HS-27A (cell line): ENCODE results near the gene BABAM2.
"Not testable (repeated sequence)": the region's sequence is repeated elsewhere in the genome, so short reads cannot be mapped to it uniquely, and the experiment has no call there.

Source experiments
- DNase-seq: peaks from one replicate; pipeline ENCODE4 v3.0.0-alpha.2; 2012; ENCODE audit warnings: low read depth, missing footprints

BABAM2 gene

GRCh38 chr2:27881815-27882583 is 8.5 kb upstream of the BABAM2 start:
- not testable (repeated sequence) for DNase-seq

GRCh38 chr2:27882584-27882922 is 8.0 kb upstream of the BABAM2 start:
- not testable (repeated sequence) for DNase-seq

- no peak for DNase-seq
Measured at GRCh38 chr2:27884601-27885000, 5.9 kb upstream of the BABAM2 start.

GRCh38 chr2:27885234-27885633 is 5.3 kb upstream of the BABAM2 start:
- no peak for DNase-seq

- no peak for DNase-seq
Measured at GRCh38 chr2:27885661-27886060, 4.9 kb upstream of the BABAM2 start.

GRCh38 chr2:27886322-27886721 is 4.2 kb upstream of the BABAM2 start:
- no peak for DNase-seq

- DNase-seq, result no peak
Measured at GRCh38 chr2:27887111-27887510, 3.4 kb upstream of the BABAM2 start.

- no peak for DNase-seq
Measured at GRCh38 chr2:27887830-27888229, 2.7 kb upstream of the BABAM2 start.

- DNase-seq, result no peak
Measured at GRCh38 chr2:27888790-27889189, 1.7 kb upstream of the BABAM2 start.

GRCh38 chr2:27889774-27890145 is 769 bp upstream of the BABAM2 start:
- no peak for DNase-seq

GRCh38 chr2:27890924-27891672 is 569 bp downstream of the BABAM2 start:
- DNase-seq, result no peak

GRCh38 chr2:27891673-27892105 is 1.2 kb downstream of the BABAM2 start:
- no peak for DNase-seq

GRCh38 chr2:27893006-27893405 is 2.5 kb downstream of the BABAM2 start:
- no peak for DNase-seq

- no peak for DNase-seq
Measured at GRCh38 chr2:27897717-27898116, 7.2 kb downstream of the BABAM2 start.

- no peak for DNase-seq
Measured at GRCh38 chr2:27901234-27901633, 10.7 kb downstream of the BABAM2 start.

- DNase-seq, result no peak
Measured at GRCh38 chr2:27902098-27902497, 11.6 kb downstream of the BABAM2 start.

- no peak for DNase-seq
Measured at GRCh38 chr2:27903018-27903417, 12.5 kb downstream of the BABAM2 start.

- no peak for DNase-seq
Measured at GRCh38 chr2:27903649-27904404, 13.3 kb downstream of the BABAM2 start.

- no peak for DNase-seq
Measured at GRCh38 chr2:27904405-27904665, 13.8 kb downstream of the BABAM2 start.

GRCh38 chr2:27906074-27906473 is 15.5 kb downstream of the BABAM2 start:
- DNase-seq, result no peak

- DNase-seq, result no peak
Measured at GRCh38 chr2:27907547-27907946, 17.0 kb downstream of the BABAM2 start.

- no peak for DNase-seq
Measured at GRCh38 chr2:27909901-27910300, 19.4 kb downstream of the BABAM2 start.
